Natural killer cell (primary cell): Measurements from ENCODE around the gene GSG1L. TPM values are rescaled to one million over a fixed set of nuclear protein-coding genes. Genes with fewer than 3 reads are reported as not detected.

Experiments
- ATAC-seq, 3 donors: fragments of 150-1000 bp in 2 of 3; fragments of 200-7000 bp in 1 of 3; cut with Tn5 transposase; 1 replicate in 1 of 3; 2 replicates in 2 of 3; pipeline ENCODE4 v1.10.0; 2021; ENCODE audit warnings: mild to moderate bottlenecking in 2 of 3, moderate library complexity in 2 of 3
- DNase-seq, 2 donors: peaks; one replicate each; pipeline versions ENCODE4 v3.0.0 to v3.0.0-alpha.2; 2013 to 2021; ENCODE audit warnings: mixed read lengths in 1 of 2
- H3K27ac ChIP-seq: one replicate; pipeline ENCODE4 v1.5.1; 2013; ENCODE audit warnings: mild to moderate bottlenecking, low read length
- H3K27me3 ChIP-seq: one replicate; pipeline ENCODE4 v1.6.1; 2013; ENCODE audit warnings: low read length; ENCODE audit not compliant: control insufficient read depth, insufficient read depth
- H3K36me3 ChIP-seq: one replicate; pipeline ENCODE4 v1.6.1; 2013; ENCODE audit warnings: low read length; ENCODE audit not compliant: control insufficient read depth, insufficient read depth
- H3K4me1 ChIP-seq: one replicate; pipeline ENCODE4 v1.6.1; 2013; ENCODE audit warnings: low read length; ENCODE audit not compliant: control insufficient read depth, insufficient read depth
- H3K4me3 ChIP-seq: one replicate; pipeline ENCODE4 v1.5.1; 2013; ENCODE audit warnings: low read length
- H3K9me3 ChIP-seq: one replicate; pipeline ENCODE4 v1.6.1; 2013; ENCODE audit warnings: low read length; ENCODE audit not compliant: control insufficient read depth, insufficient read depth
- H3K27ac Mint-ChIP-seq, 2 donors: one replicate each; pipeline ENCODE4 v1.8.0; 2022; ENCODE audit warnings: mild to moderate bottlenecking in 2 of 2, mixed read lengths in 2 of 2, moderate library complexity in 1 of 2
- H3K27me3 Mint-ChIP-seq, 2 donors: one replicate each; pipeline ENCODE4 v1.8.0; 2022; ENCODE audit warnings: low read depth in 2 of 2, mixed read lengths in 2 of 2
- H3K36me3 Mint-ChIP-seq: one replicate; pipeline ENCODE4 v1.8.0; 2022; ENCODE audit warnings: mixed read lengths
- H3K4me1 Mint-ChIP-seq, 2 donors: one replicate each; pipeline ENCODE4 v1.8.0; 2022; ENCODE audit warnings: mixed read lengths in 2 of 2
- H3K4me3 Mint-ChIP-seq: one replicate; pipeline ENCODE4 v1.8.0; 2022; ENCODE audit warnings: mild to moderate bottlenecking, moderate library complexity, mixed read lengths
- H3K9me3 Mint-ChIP-seq, 2 donors: one replicate each; pipeline ENCODE4 v1.8.0; 2022; ENCODE audit warnings: mixed read lengths in 2 of 2
- WGBS: methylation state at CpG from one replicate; pipeline ENCODE4 v1.1.7; 2013; ENCODE audit warnings: missing lambda C conversion rate; ENCODE audit not compliant: insufficient coverage; 5-methylcytosine and 5-hydroxymethylcytosine counted together
- intact Hi-C: fragments of 100-400 bp; cut with micrococcal nuclease; formaldehyde crosslinking; loops from one replicate; pipeline ENCODE4 v1.14.2; 2022
- total RNA-seq, 4 donors: library from RNA; stranded (reverse); fragments of 120-200 nt in 1 of 4; gene quantifications; one replicate each; pipeline versions ENCODE4 v1.2.3 to v1.2.4, GENCODE V29; 2013 to 2022
- TF ChIP-seq, protein P1 (sequence below): fragments of 200-600 bp; IDR thresholded peaks from one replicate; pipeline ENCODE4 v1.8.0; 2022; ENCODE audit warnings: antibody characterized with exemption

The GSG1L gene
- total RNA-seq, 3 donors from 2014 or later (not counting 1 experiment from before 2014, with no cell fraction given) = 0.25 TPM; not detected in 2

DNA sequence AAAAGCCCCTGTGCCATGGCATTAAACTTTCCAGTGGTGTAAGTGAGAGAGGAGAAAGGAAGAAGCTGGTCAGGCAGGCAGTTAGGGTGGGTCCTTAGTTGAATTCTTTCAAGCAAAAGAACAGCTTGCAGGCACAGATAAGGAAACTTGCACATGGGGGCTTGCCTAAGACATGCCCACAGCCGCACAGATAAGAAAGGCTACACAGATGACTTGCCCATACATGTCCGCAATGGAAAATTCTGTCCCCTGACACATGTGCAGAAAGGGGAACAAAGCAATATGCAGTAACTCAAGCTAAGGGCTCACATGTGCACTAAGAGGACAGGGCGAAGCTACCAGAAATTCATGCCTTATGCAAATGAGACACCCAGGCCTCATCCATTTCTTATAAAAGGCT is 69.9 kb downstream of the GSG1L start:
- Histone ChIP-seq H3K27me3 (no peaks in the 10 kb centered on the region), H3K27ac (no peak overlapping the region), H3K9me3 (no peaks in the 10 kb centered on the region), H3K4me1 (peaks cover 3% of the 10 kb centered on the region), H3K4me3 (no peak overlapping the region), H3K36me3 (no peaks in the 10 kb centered on the region)
- no peak for DNase-seq
- H3K27me3 Mint-ChIP-seq = no peaks in the 10 kb centered on the region
- no peak for ATAC-seq
- H3K9me3 Mint-ChIP-seq = peaks cover 0 to 3% of the 10 kb centered on the region in 2 donors
- WGBS = 99% methylated on average over 3 of the region's 3 CpGs
- H3K4me3 Mint-ChIP-seq = no peak overlapping the region
- intact Hi-C loops = no loop called here
- TF ChIP-seq, protein P1, sequence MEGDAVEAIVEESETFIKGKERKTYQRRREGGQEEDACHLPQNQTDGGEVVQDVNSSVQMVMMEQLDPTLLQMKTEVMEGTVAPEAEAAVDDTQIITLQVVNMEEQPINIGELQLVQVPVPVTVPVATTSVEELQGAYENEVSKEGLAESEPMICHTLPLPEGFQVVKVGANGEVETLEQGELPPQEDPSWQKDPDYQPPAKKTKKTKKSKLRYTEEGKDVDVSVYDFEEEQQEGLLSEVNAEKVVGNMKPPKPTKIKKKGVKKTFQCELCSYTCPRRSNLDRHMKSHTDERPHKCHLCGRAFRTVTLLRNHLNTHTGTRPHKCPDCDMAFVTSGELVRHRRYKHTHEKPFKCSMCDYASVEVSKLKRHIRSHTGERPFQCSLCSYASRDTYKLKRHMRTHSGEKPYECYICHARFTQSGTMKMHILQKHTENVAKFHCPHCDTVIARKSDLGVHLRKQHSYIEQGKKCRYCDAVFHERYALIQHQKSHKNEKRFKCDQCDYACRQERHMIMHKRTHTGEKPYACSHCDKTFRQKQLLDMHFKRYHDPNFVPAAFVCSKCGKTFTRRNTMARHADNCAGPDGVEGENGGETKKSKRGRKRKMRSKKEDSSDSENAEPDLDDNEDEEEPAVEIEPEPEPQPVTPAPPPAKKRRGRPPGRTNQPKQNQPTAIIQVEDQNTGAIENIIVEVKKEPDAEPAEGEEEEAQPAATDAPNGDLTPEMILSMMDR = no peak
- no peak overlapping the region for H3K27ac Mint-ChIP-seq
- no peaks in the 10 kb centered on the region for H3K36me3 Mint-ChIP-seq
- H3K4me1 Mint-ChIP-seq = peaks cover 16% of the 10 kb centered on the region in 2 donors

DNA sequence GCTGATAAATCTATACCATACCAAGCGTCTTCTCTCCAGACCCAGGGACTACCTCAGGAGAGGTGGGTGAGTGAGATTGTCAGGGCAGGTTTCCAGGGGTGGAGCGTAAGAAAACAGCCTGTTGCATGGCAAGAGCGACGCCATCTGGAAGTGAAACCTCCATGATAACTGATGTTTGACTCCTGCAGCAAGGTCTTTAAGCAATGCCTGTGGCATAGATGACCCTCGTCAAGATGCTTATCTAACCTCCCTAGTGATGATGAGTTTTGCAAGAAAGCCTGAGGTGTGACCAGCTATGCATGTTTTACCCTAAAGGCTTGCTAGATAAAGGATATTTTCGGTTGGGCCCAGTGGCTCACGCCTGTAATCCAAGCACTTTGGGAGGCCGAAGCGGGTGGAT is 71.6 kb downstream of the GSG1L start:
- H3K27me3 Mint-ChIP-seq = no peaks in the 10 kb centered on the region
- no peak for ATAC-seq
- intact Hi-C loops = no loop called here

DNA sequence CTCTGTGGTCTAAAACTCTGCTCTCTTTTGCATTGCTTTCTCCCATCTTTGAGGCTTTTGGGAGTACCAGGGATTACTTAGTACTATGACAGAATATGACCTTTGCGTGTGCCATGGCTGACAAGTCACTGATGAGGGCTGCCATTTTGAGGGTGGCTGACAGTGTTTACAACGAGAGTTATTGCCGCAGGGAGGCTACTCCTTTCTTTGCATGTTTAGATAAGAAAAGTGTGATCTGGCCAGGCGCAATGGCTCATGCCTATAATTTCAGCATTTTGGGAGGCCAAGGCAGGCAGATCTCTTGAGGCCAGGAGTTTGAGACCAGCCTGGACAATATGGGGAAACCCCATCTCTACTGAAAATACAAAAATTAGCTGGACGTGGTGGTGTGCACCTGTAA is 77.5 kb downstream of the GSG1L start:
- Histone ChIP-seq H3K9me3 (no peaks in the 10 kb centered on the region), H3K4me1 (no peaks in the 10 kb centered on the region), H3K4me3 (no peak overlapping the region), H3K36me3 (no peaks in the 10 kb centered on the region), H3K27me3 (no peaks in the 10 kb centered on the region), H3K27ac (no peak overlapping the region)
- no peaks in the 10 kb centered on the region for H3K4me1 Mint-ChIP-seq
- DNase-seq (no peak), ATAC-seq (no peak)
- no peaks in the 10 kb centered on the region for H3K36me3 Mint-ChIP-seq
- H3K9me3 Mint-ChIP-seq = no peaks in the 10 kb centered on the region
- no peaks in the 10 kb centered on the region for H3K27me3 Mint-ChIP-seq
- no peak overlapping the region for H3K4me3 Mint-ChIP-seq
- intact Hi-C loops = no loop called here
- no peak overlapping the region for H3K27ac Mint-ChIP-seq
- TF ChIP-seq, protein P1 = no peak
- WGBS = 85% methylated on average over 5 of the region's 5 CpGs

More for the DNA sequence above, 71.6 kb downstream of the GSG1L start:
- H3K4me3 ChIP-seq = no peak overlapping the region
- no peaks in the 10 kb centered on the region for H3K36me3 Mint-ChIP-seq
- H3K4me3 Mint-ChIP-seq = no peak overlapping the region
- TF ChIP-seq, protein P1 = no peak
- H3K27ac ChIP-seq = no peak overlapping the region
- peaks cover 0 to 3% of the 10 kb centered on the region in 2 donors for H3K9me3 Mint-ChIP-seq
- peaks cover 16% of the 10 kb centered on the region in 2 donors for H3K4me1 Mint-ChIP-seq
- no peaks in the 10 kb centered on the region for H3K27me3 ChIP-seq
- no peaks in the 10 kb centered on the region for H3K36me3 ChIP-seq
- no peak for DNase-seq
- WGBS = 85% methylated on average over 8 of the region's 9 CpGs
- H3K27ac Mint-ChIP-seq = no peak overlapping the region
- no peaks in the 10 kb centered on the region for H3K9me3 ChIP-seq
- peaks cover 3% of the 10 kb centered on the region for H3K4me1 ChIP-seq

DNA sequence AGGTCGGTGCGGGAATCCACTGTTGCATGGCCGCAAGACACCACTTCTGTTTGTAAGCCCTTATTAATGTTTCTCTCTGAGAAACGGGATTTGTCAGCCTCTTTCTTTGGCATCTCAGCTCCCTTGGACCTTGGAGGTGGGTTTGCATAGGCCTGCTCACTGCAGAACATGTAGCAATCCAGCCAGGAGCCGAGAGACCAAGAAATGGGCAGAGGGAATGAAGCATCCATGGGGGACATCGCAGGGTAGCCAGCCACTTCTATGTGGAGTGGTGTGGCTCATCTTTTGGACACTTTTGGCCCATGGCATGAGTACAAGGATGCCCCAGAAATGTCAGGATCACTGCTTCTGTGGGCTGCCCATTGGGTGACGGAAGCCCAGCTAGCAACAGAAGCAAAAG is 79.4 kb downstream of the GSG1L start:
- Mint-ChIP-seq H3K4me1 (no peaks in the 10 kb centered on the region), H3K27ac (no peak overlapping the region), H3K4me3 (no peak overlapping the region), H3K27me3 (no peaks in the 10 kb centered on the region), H3K9me3 (no peaks in the 10 kb centered on the region), H3K36me3 (no peaks in the 10 kb centered on the region)
- ATAC-seq = no peak
- Histone ChIP-seq H3K27ac (no peak overlapping the region), H3K4me3 (no peak overlapping the region), H3K36me3 (no peaks in the 10 kb centered on the region), H3K9me3 (no peaks in the 10 kb centered on the region), H3K27me3 (no peaks in the 10 kb centered on the region), H3K4me1 (no peaks in the 10 kb centered on the region)
- intact Hi-C loops = no loop called here
- WGBS = 84% methylated on average over 7 of the region's 7 CpGs
- TF ChIP-seq, protein P1 = no peak
- DNase-seq = no peak
